Measurements from ENCODE around the gene DLX2. TPM values are rescaled to one million over a fixed set of nuclear protein-coding genes. Genes with fewer than 3 reads are reported as not detected.

DLX2 gene
- total RNA-seq, 4 donors from 2014 or later = not detected

DNA sequence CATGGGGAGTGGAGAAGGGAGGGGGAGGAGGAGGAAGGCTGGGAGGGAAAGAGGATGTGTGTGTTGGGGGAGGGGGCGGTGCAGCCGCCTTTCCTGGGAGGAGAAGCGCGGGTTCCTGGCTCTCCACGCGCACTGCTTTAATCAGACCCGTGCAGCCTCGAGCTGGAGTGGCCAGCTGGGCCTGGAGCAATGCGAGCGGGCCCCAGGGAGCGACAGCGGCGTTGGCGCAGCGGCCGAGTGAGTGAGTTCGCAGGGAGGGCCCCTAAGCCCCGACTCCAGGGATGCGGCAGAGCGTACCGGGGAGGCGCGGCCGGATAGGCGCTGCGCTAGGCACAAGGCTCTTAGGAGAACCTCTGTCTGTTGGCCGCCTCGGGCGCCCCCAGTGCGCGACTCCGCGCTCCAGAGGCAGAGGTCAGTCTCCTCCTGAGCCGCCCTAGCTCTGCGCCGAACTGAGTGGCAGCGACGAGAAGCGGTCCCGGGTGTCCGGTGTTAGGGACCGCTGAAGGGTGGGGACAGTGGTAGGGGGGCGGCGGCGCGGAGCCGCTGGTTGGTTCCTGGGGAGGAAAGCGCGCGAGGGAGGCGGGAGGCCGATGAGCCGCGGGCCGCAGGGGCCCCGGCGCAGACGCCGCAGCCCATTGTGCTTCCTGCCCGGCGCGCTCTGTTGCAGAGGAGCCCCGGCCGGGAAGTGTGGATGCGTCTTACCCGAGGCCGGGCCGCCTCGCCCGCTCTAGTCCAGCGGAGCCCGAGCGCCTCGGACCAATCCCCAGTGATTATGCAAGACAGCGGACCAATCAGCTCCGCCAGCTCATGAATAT lies 17.8 kb downstream of the DLX2 start:
- no peaks in the 10 kb centered on the region for H3K36me3 ChIP-seq
- peaks cover 40 to 43% of the 10 kb centered on the region in 2 donors for H3K4me1 ChIP-seq
- H3K27me3 ChIP-seq = peaks cover 96 to 99% (median 98%) of the 10 kb centered on the region in 3 donors
- DNase-seq (peak; percentile 50 to 68), ATAC-seq (peak; percentile 79 to 88)
- peak overlapping the region; percentile 46 to 54 (median 53) for H3K4me3 ChIP-seq
- intact Hi-C loops (cut with DNase I; ENCODE audit: low total_unique reads) (loop anchor here (2.0 kb wide), 1 partner anchor 18 kb away; the partner anchor contains the start of gene DLX2), in situ Hi-C loops (cut with MboI; ENCODE audit: low sequenced_read_pairs in 4 of 4) (loop anchor here in 1 of 4 donors (25.0 kb wide), 1 partner anchor 273 kb away; no protein-coding TSS in a partner anchor)
- peak; percentile 12 to 19 for TF ChIP-seq POLR2A (IDR thresholded peaks at IDR 0.05)
- TF ChIP-seq, protein P1, sequence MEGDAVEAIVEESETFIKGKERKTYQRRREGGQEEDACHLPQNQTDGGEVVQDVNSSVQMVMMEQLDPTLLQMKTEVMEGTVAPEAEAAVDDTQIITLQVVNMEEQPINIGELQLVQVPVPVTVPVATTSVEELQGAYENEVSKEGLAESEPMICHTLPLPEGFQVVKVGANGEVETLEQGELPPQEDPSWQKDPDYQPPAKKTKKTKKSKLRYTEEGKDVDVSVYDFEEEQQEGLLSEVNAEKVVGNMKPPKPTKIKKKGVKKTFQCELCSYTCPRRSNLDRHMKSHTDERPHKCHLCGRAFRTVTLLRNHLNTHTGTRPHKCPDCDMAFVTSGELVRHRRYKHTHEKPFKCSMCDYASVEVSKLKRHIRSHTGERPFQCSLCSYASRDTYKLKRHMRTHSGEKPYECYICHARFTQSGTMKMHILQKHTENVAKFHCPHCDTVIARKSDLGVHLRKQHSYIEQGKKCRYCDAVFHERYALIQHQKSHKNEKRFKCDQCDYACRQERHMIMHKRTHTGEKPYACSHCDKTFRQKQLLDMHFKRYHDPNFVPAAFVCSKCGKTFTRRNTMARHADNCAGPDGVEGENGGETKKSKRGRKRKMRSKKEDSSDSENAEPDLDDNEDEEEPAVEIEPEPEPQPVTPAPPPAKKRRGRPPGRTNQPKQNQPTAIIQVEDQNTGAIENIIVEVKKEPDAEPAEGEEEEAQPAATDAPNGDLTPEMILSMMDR (IDR thresholded peaks at IDR 0.05 in 4 of 5, conservative IDR thresholded peaks at IDR 0.05 in 1 of 5) = no peak
- no peaks in the 10 kb centered on the region for H3K9me3 ChIP-seq
- no peak overlapping the region for H3K27ac ChIP-seq

DNA sequence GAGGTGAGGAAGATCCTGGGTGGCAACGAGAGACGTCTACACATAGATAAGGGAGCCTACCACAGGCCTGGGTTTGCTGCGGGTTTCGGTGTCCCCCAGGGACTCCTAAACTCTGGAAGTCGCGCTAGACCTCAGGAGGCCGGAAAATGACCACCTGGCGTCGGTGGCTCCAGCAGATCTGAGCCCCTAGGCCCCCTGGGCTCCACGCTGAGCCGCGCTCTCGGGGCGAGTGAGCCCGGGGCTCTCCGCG lies 18.4 kb downstream of the DLX2 start:
- no peaks in the 10 kb centered on the region for H3K9me3 ChIP-seq
- in situ Hi-C loops (cut with MboI; ENCODE audit: low sequenced_read_pairs in 4 of 4) (loop anchor here in 1 of 4 donors (25.0 kb wide), 1 partner anchor 272 kb away; no protein-coding TSS in a partner anchor), intact Hi-C loops (cut with DNase I; ENCODE audit: low total_unique reads) (loop anchor here (2.0 kb wide), 1 partner anchor 18 kb away; the partner anchor contains the start of gene DLX2)
- H3K36me3 ChIP-seq = no peaks in the 10 kb centered on the region
- ATAC-seq (no peak), DNase-seq (no peak)
- peak overlapping the region; percentile 46 to 54 (median 53) for H3K4me3 ChIP-seq
- no peak for TF ChIP-seq POLR2A (IDR thresholded peaks at IDR 0.05)
- TF ChIP-seq, protein P1 (IDR thresholded peaks at IDR 0.05 in 4 of 5, conservative IDR thresholded peaks at IDR 0.05 in 1 of 5) = no peak
- H3K27ac ChIP-seq = no peak overlapping the region
- H3K4me1 ChIP-seq = peaks cover 40 to 43% of the 10 kb centered on the region in 2 donors
- peaks cover 90 to 95% (median 93%) of the 10 kb centered on the region in 3 donors for H3K27me3 ChIP-seq

DNA sequence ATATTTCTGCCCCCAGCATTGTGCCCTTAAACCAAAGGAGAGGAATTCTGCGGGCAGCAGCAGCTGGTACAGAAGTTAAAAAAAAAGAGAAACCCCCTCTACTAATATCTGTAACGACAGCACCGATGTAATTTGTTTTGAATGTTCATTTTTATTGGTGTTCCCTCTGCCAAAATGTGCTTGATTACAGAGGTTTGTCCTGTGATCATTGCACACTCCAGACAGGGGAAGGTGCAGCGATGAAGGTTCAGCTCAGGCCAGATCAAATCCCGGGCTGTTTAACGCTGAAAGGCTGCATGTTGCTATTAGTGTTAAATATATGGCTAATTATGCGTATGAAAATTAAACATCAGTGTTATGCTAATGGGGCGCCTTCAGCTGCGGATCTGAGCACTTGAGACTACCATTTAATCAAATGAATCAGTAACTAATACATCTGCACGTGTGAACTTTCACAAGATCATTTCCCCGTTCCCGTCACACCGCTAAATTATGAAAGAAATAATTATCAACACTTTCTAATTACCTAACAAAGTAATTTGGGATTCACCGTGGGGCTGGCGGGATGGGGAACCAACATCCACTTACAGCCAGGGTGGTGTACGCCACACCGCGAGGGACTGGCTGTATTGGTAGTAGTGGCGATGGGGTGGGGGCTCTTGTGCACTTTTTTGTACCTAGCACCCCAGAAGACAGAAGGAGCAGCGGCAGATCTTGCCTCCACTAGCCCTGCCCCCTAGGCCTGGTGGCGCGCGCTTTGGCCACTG lies 18.9 kb downstream of the DLX2 start:
- ATAC-seq (no peak), DNase-seq (no peak)
- intact Hi-C loops (cut with DNase I; ENCODE audit: low total_unique reads) (loop anchor here (2.0 kb wide), 1 partner anchor 19 kb away; the partner anchor contains the start of gene DLX2), in situ Hi-C loops (cut with MboI; ENCODE audit: low sequenced_read_pairs in 4 of 4) (loop anchor here in 1 of 4 donors (25.0 kb wide), 1 partner anchor 272 kb away; no protein-coding TSS in a partner anchor)
- Histone ChIP-seq H3K4me1 (peaks cover 40 to 43% of the 10 kb centered on the region in 2 donors), H3K36me3 (no peaks in the 10 kb centered on the region), H3K27me3 (peaks cover 85 to 91% (median 88%) of the 10 kb centered on the region in 3 donors), H3K4me3 (peak overlapping the region in 2 of 4 donors; percentile 52 to 54), H3K27ac (no peak overlapping the region), H3K9me3 (no peaks in the 10 kb centered on the region)
- TF ChIP-seq, protein P1 (IDR thresholded peaks at IDR 0.05 in 4 of 5, conservative IDR thresholded peaks at IDR 0.05 in 1 of 5) = no peak
- TF ChIP-seq POLR2A (IDR thresholded peaks at IDR 0.05) = no peak

DNA sequence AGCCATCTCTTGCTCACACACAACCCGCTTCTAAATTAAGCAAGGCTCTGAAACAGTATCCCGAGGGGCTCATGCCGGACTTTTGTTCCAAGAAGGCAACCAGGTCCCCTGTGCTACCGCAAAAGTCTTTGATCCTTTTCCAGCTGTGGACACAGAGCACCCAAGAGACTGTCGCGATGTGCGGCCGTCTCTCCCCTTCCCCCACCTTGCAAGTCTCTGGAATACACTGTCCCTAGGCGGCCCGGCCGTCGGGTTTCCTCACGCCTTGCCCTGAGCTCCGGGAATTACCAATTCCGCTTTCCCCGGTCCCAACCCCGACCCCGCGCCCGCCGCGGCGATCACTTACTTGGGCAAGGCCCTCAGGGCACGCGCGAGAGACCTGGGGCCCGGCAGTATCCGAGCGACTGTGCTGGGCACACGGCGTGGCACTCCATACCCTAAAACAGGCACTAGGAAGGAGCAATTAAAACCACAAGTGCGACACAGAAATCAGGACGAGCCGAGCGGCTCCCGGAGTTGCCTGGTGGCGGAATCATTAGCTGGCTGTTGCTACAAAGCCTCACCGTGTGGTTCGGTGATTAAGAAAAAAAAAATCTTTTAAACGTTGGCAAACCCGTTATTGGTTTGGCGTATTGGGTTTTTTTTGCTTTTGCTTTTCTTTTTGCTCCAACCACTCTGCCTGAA lies 19.6 kb downstream of the DLX2 start:
- peaks cover 40 to 43% of the 10 kb centered on the region in 2 donors for H3K4me1 ChIP-seq
- H3K9me3 ChIP-seq = no peaks in the 10 kb centered on the region
- peaks cover 78 to 84% (median 81%) of the 10 kb centered on the region in 3 donors for H3K27me3 ChIP-seq
- peak overlapping the region in 1 of 4 donors; percentile 36 for H3K4me3 ChIP-seq
- no peak overlapping the region for H3K27ac ChIP-seq
- ATAC-seq (no peak), DNase-seq (no peak)
- no peaks in the 10 kb centered on the region for H3K36me3 ChIP-seq
- intact Hi-C loops (cut with DNase I; ENCODE audit: low total_unique reads) = no loop called here
- in situ Hi-C loops (cut with MboI; ENCODE audit: low sequenced_read_pairs in 4 of 4) = loop anchor here in 1 of 4 donors (25.0 kb wide), 1 partner anchor 271 kb away; no protein-coding TSS in a partner anchor
- TF ChIP-seq POLR2A (IDR thresholded peaks at IDR 0.05) = no peak
- TF ChIP-seq, protein P1 (IDR thresholded peaks at IDR 0.05 in 4 of 5, conservative IDR thresholded peaks at IDR 0.05 in 1 of 5) = no peak

Measured in gastrocnemius medialis (tissue), 4 donors.